Chondrocyte (in vitro differentiated cells): ENCODE results near the gene LOXHD1. TPM values are rescaled to one million over a fixed set of nuclear protein-coding genes. Genes with fewer than 3 reads are reported as not detected.

Experiments
- DNase-seq: peaks from one replicate; pipeline ENCODE4 v3.0.0; 2021; ENCODE audit warnings: mixed read lengths, low spot score
- H3K27ac Mint-ChIP-seq: one replicate; pipeline ENCODE4 v1.8.0; 2021; ENCODE audit warnings: mild to moderate bottlenecking, moderate library complexity, mixed read lengths; ENCODE audit not compliant: unreplicated experiment
- H3K27me3 Mint-ChIP-seq: 2 replicates; pipeline ENCODE4 v1.8.0; 2021; ENCODE audit warnings: low read depth, mixed read lengths
- H3K36me3 Mint-ChIP-seq: 2 replicates; pipeline ENCODE4 v1.8.0; 2021; ENCODE audit warnings: low read depth, mixed read lengths
- H3K4me1 Mint-ChIP-seq: 2 replicates; pipeline ENCODE4 v1.8.0; 2021; ENCODE audit warnings: low read depth, mild to moderate bottlenecking, mixed read lengths
- H3K4me3 Mint-ChIP-seq: one replicate; pipeline ENCODE4 v1.8.0; 2021; ENCODE audit warnings: mild to moderate bottlenecking, moderate library complexity, mixed read lengths; ENCODE audit not compliant: unreplicated experiment
- H3K9me3 Mint-ChIP-seq: 2 replicates; pipeline ENCODE4 v1.8.0; 2021; ENCODE audit warnings: low read depth, mixed read lengths
- total RNA-seq: library from RNA; stranded (reverse); gene quantifications from 3 replicates; pipeline ENCODE4 v1.2.1, GENCODE V29; 2021
- TF ChIP-seq, protein P1 (sequence below): fragments of 200-600 bp; sonication (generic); IDR thresholded peaks from 2 replicates; pipeline ENCODE4 v1.5.0; 2021; ENCODE audit warnings: antibody characterized with exemption, mild to moderate bottlenecking, moderate library complexity

Gene LOXHD1
- total RNA-seq, 1 donor from 2014 or later: not detected

DNA sequence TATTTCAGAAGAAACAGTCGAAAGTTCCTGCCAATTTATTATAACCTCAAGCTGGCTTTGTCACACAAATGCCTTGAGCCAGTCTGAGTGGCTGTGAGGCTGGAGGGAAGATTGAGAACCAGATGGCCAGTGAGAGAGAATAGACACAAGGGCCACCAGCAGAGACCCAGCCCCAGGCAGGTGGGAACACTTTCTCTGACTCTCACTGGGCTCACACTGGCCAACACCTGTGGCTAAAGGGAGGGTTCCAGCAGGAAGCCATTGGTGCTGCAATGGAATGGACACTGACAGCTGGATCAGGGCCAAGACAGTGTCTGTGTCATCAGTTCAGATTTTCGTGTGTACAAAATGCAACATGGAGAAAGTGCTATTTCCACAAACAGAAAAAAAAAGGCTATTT, 29.9 kb downstream of the LOXHD1 start:
- H3K9me3 Mint-ChIP-seq: no peaks in the 10 kb centered on the region
- H3K27ac Mint-ChIP-seq: no peak overlapping the region
- TF ChIP-seq, protein P1, sequence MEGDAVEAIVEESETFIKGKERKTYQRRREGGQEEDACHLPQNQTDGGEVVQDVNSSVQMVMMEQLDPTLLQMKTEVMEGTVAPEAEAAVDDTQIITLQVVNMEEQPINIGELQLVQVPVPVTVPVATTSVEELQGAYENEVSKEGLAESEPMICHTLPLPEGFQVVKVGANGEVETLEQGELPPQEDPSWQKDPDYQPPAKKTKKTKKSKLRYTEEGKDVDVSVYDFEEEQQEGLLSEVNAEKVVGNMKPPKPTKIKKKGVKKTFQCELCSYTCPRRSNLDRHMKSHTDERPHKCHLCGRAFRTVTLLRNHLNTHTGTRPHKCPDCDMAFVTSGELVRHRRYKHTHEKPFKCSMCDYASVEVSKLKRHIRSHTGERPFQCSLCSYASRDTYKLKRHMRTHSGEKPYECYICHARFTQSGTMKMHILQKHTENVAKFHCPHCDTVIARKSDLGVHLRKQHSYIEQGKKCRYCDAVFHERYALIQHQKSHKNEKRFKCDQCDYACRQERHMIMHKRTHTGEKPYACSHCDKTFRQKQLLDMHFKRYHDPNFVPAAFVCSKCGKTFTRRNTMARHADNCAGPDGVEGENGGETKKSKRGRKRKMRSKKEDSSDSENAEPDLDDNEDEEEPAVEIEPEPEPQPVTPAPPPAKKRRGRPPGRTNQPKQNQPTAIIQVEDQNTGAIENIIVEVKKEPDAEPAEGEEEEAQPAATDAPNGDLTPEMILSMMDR: no peak
- no peak overlapping the region for H3K4me3 Mint-ChIP-seq
- no peak for DNase-seq
- no peaks in the 10 kb centered on the region for H3K4me1 Mint-ChIP-seq
- H3K36me3 Mint-ChIP-seq: no peaks in the 10 kb centered on the region
- peaks cover 40% of the 10 kb centered on the region for H3K27me3 Mint-ChIP-seq

GRCh38 chr18:46625069-46625468, 32.0 kb downstream of the LOXHD1 start:
- TF ChIP-seq, protein P1: no peak
- Mint-ChIP-seq H3K4me1 (no peaks in the 10 kb centered on the region), H3K36me3 (no peaks in the 10 kb centered on the region), H3K27ac (no peak overlapping the region), H3K4me3 (no peak overlapping the region), H3K9me3 (no peaks in the 10 kb centered on the region), H3K27me3 (peaks cover 45% of the 10 kb centered on the region)
- no peak for DNase-seq

DNA sequence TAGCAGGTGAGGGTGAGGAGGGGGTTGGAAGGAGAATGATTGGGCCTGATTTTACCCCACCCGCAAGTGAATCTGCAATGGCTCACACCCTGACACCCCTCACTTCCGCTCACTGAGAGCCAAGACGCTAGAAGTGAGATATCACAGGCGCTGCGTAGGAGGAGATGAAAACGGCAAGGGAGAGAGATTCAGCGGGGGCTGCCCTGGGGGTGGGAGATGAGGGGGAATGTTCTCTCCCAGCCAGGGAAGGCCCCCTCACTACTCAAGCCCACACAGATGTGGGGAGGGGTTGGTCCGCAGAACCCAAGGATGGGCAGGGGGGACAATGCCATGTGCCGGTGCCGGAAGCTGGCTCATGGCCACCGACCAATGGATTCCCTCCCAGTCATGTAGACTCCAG, 32.9 kb downstream of the LOXHD1 start:
- Mint-ChIP-seq H3K4me3 (no peak overlapping the region), H3K27ac (no peak overlapping the region)
- no peak for DNase-seq

DNA sequence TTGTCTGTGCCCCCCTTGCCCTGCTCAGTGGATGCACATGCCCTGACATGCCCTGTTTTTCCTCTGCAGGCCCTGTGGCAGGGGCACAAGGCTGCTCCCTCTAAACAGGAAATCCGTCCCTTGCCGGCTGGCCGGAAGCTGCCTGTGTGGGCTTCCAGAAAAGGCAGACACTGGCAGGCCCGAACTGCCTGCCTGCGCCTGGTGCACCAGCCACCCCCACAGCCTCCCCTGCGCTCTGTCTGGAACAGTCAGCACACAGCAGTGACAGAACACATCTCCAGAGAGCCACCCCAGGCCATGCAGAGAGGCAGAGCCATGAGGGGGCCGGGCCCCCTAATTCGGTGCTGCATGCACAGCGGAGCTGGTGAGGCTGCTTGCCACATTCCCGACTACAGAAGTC, 33.5 kb downstream of the LOXHD1 start:
- Mint-ChIP-seq H3K4me3 (no peak overlapping the region), H3K27ac (no peak overlapping the region), H3K27me3 (peaks cover 52% of the 10 kb centered on the region), H3K9me3 (no peaks in the 10 kb centered on the region), H3K4me1 (no peaks in the 10 kb centered on the region), H3K36me3 (no peaks in the 10 kb centered on the region)
- no peak for DNase-seq
- TF ChIP-seq, protein P1: no peak

More for the DNA sequence above, 32.9 kb downstream of the LOXHD1 start:
- H3K27me3 Mint-ChIP-seq: peaks cover 51% of the 10 kb centered on the region
- H3K9me3 Mint-ChIP-seq: no peaks in the 10 kb centered on the region
- TF ChIP-seq, protein P1: no peak
- no peaks in the 10 kb centered on the region for H3K4me1 Mint-ChIP-seq
- no peaks in the 10 kb centered on the region for H3K36me3 Mint-ChIP-seq

- H3K36me3 Mint-ChIP-seq: no peaks in the 10 kb centered on the region
These were observed 34.0 kb downstream of the LOXHD1 start for GRCh38 chr18:46622999-46623398.

More at GRCh38 chr18:46622999-46623398, 34.0 kb downstream of the LOXHD1 start:
- no peak for DNase-seq
- Mint-ChIP-seq H3K4me1 (no peaks in the 10 kb centered on the region), H3K27ac (no peak overlapping the region), H3K4me3 (no peak overlapping the region), H3K9me3 (no peaks in the 10 kb centered on the region), H3K27me3 (peaks cover 53% of the 10 kb centered on the region)
- TF ChIP-seq, protein P1: peak; percentile 79
